NCI-H226 (cell line): ENCODE results near the gene MRPL51.
A peak's percentile ranks its signal among the peaks of the same experiment; 100 is the strongest.
"Not testable (repeated sequence)": the region's sequence is repeated elsewhere in the genome, so short reads cannot be mapped to it uniquely, and the experiment has no call there.

Experiments used
- DNase-seq: peaks from one replicate; pipeline ENCODE4 v3.0.0-alpha.2; 2015

The MRPL51 gene

DNA sequence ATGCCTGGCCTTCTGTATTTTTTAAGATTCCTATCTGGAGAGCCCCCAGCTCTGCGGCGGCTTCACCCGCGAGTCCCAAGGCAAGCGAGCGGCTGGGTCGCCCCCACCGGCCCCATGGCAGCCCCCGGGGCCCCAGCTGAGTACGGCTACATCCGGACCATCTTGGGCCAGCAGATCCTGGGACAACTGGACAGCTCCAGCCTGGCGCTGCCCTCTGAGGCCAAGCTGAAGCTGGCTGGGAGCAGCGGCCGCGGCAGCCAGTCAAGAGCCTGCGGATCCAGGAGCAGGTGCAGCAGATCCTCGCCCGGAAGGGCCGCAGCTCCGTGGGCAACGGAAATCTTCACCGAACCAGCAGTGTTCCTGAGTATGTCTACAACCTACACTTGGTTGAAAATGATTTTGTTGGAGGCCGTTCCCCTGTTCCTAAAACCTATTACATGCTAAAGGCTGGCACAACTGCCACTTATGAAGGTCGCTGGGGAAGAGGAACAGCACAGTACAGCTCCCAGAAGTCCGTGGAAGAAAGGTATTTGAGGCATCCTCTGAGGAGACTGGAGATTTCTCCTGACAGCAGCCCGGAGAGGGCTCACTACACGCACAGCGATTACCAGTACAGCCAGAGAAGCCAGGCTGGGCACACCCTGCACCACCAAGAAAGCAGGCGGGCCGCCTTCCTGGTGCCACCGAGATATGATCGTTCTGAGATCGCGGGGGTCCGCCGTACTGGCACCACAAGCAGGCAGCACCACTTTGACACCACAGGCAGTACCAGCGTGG, 15.3 kb downstream of the MRPL51 start:
- DNase-seq: not testable (repeated sequence)

DNA sequence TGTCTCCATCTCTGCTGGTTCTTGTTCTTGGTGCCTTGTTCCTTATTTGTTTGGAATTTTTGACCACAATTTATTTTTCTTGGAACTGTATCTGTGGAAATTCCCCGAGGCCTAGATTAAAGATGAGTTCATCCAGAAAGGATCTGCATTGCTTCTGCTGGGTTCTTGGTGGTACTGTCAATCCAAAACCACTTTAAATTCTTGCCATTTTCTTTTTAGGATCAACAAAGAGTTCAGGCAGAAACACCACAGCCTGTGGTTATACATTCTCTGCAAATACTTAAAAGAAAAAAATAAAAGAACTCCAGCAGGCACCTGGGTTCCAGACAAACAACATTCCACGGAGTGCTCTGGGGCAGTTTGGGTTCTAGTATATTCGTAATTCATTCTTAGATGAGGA, 16.6 kb downstream of the MRPL51 start:
- DNase-seq: peak; percentile 88

DNA sequence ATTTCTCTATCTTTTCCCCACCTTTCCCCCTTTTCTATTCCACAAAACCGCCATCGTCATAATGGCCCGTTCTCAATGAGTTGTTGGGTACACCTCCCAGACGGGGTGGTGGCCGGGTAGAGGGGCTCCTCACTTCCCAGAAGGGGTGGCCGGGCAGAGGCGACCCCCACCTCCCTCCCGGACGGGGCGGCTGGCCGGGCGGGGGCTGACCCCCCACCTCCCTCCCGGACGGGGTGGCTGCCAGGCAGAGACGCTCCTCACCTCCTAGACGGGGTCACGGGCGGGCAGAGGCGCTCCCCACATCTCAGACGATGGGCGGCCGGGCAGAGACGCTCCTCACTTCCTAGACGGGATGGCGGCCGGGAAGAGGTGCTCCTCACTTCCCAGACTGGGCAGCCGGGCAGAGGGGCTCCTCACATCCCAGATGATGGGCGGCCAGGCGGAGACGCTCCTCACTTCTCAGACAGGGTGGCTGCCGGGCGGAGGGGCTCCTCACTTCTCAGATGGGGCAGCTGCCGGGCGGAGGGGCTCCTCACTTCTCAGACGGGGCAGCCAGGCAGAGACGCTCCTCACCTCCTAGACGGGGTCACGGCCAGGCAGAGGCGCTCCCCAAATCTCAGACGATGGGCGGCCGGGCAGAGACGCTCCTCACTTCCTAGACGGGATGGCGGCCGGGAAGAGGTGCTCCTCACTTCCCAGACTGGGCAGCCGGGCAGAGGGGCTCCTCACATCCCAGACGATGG, 17.7 kb downstream of the MRPL51 start:
- not testable (repeated sequence) for DNase-seq

DNA sequence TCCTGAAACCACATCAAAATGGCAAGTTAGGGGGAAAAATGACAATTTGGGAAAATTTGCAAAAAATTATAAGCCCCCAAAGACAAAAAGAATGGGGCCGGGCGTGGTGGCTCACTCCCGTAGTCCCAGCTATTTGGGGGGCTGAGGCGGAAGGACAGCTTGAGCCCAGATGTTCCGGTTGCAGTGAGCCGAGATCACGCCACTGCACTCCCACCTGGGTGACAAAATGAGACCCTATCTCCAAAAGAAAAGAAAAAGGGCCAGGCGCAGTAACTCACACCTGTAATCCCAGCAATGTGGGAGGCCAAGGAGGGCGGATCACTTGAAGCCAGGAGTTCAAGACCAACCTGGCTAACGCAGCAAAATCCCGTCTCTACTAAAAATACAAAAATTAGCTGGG, 20.6 kb downstream of the MRPL51 start:
- DNase-seq: no peak

DNA sequence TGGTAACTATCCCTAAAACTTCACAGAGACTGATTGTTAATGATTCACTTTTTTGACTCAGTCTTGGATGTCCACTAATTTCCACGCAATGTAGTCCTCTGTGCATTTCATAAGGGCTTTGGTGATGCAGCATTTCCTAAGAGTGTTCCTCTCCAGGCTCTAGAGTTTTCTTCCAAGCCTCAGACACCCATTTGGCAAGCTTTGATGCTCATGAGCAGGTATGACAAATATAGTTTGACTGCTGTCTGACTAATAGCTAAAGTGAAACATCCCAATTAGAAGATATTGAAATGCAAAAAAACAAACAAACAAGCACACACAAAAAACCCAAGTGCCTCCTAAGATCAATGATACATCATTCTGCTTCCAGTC, 21.1 kb downstream of the MRPL51 start:
- peak; percentile 21 for DNase-seq

DNA sequence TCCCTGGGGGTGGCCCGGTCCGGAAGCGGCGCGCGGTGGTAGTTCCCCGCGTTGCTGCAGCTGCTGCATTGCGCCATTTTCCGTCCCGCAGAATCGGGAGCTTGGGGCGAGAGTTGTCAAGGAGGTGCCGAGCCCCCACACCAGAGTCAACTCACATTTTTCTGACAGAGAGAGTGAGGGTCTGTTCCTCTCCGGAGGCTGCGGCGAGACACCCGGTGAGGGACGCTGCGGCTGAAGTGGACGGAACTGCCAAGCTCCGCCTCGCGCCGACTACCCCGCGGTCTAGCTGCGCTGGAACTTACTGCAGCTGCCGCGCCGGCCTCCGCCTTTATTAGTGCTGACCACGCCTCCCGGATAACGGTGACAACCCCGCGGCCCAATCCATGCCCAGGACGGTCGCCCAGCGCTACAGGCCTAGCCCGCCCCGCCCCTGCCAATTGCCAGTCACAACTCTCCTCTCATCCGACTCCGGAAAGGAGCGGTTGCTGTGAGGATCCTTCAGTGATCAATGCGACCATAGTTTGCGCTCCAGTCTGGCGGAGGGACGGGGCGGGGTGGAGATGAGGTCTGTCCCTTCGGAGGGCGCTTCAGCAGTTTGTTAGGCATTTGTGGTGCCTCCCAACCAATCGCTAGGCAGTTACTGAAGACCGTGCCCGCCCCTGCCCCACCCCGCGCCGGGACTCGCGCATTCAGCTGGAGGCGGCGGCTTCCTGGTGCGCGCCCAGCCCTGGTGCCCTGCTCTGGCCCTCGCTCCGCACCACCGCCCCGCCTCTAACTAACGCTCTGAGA, 22.5 kb downstream of the MRPL51 start, which contains the start of gene VAMP1:
VAMP1 (minus strand) TSS at position 303 of the 789 bp plus-strand sequence; CDS start at position 157, 146 bp downstream.
- DNase-seq: peak; percentile 95

DNA sequence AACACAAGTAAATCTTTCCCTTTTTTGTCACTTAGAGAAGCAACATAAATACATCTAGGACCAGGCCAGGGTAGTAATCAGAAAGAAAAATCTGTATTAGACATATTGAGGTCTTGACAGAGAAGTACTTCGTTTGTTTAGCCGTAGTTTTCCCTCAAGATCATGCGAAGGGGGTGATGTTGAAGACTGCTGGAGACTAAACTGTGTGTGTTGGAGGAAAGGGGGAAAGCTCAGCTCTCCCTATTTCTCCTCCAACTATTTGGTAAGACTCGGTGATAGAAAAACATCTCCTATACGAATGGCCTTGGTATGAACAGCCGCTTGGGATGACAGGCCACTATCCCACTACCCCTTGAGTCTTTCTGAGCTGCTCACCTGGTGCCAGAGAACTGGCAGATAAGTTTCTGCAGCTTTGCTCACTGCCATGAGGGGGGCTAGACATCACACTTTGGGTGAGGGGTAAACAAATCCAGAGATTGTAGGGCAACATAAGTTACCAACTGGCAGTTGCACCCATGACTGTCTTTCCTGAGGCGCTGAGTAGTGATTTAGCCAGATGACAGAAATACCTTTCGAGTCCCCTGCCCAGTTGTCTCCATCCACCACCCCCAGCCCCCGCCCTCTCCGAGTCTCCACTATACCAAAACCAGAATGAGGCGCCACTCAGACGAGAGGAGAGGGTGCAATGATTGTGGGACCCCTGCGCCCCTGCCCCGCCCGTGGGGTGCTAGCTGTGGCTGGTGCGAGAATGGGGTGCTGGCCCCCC, 23.3 kb downstream of the MRPL51 start:
- DNase-seq: no peak

DNA sequence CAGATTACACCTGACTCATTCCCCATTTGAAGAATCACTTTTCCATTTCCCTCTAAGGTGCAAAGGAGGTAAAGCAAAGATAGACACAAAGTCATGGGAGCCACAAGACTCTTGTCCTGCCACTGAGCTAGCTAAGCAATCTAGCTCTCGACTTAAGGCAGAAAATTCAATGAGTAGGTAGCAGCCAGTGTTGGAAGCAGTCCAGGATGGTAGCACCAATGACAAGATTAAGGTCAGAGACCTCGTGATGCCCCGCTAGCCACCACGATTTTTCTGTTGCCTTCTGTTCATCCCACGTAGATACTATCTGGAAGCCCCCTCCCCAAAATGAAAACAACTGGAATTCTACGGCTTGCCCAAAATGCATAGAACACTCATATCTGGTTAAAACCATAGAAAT, 24.0 kb downstream of the MRPL51 start:
- DNase-seq: no peak

DNA sequence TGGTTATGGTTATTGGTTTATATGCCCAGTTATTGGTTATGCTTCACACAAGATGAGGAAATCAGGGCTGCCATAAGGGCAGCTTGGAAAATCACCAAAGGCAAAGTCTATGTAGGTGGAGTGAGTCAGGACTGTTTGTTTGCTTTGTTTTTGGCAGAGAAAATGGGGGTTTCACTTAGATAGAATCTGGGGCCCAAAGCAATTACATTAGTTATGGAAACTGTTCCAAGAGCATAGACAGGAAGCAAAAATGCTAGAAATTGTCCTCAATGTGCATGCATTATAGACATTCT, 24.8 kb downstream of the MRPL51 start:
- DNase-seq: no peak

DNA sequence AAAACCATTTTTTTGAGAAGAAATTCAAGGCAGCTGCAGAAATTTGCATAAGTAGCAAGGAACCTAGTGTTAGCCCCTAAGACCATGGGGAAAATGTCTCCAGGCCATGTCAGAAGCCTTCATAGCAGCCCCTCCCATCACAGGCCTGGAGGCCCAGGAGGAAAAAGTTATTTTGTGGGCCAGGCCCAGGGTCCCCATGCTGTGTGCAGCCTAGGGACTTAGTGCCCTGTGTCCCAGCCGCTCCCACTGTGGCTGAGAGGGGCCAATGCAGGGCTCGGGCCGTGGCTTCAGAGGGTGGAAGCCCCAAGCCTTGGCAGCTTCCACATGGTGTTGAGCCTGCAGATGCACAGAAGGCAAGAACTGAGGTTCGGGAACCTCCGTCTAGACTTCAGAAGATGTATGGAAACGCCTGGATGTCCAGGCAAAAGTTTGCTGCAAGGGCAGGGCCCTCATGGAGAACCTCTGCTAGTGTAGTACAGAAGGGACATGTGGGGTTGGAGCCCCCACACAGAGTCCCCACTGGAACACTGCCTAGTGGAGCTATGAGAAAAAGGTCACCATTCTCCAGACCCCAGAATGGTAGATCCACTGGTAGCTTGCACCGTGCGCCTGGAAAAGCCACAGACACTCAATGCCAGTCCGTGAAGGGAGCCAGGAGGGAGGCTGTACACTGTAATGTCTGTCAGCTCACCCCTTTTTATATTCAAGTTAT, 25.3 kb downstream of the MRPL51 start:
- DNase-seq: not testable (repeated sequence)

DNA sequence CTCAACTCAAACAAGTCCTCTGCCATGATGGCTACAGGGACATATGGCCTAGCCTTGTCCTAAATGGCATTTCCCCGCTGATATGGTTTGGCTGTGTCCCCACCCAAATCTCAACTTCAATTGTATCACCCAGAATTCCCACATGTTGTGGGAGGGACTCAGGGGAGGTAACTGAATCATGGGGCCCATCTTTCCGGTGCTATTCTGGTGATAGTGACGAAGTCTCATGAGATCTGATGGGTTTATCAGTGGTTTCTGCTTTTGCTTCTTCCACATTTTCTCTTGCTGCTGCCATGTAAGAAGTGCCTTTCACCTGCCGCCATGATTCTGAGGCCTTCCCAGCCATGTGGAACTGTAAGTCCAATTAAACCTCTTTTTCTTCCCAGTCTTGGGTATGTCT, 26.3 kb downstream of the MRPL51 start:
- DNase-seq: not testable (repeated sequence)

DNA sequence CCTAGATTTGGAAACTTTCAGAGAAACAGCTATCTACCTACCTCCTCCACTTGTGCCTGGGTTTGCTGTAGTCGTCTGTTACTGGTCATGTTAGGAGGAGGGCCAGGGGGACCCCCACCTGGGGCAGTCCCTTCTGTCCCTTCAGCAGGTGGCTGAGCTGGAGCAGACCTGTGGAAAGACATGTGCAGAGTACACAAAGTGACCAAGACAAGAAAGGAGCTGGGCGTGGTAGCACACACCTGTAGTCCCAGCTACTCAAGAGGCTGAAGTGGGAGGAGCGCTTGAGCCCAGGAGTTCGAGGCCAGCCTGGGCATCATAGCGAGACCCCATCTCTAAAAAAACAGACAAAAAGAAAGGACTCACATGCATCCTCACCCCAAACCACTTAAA, 26.9 kb downstream of the MRPL51 start:
- no peak for DNase-seq

DNA sequence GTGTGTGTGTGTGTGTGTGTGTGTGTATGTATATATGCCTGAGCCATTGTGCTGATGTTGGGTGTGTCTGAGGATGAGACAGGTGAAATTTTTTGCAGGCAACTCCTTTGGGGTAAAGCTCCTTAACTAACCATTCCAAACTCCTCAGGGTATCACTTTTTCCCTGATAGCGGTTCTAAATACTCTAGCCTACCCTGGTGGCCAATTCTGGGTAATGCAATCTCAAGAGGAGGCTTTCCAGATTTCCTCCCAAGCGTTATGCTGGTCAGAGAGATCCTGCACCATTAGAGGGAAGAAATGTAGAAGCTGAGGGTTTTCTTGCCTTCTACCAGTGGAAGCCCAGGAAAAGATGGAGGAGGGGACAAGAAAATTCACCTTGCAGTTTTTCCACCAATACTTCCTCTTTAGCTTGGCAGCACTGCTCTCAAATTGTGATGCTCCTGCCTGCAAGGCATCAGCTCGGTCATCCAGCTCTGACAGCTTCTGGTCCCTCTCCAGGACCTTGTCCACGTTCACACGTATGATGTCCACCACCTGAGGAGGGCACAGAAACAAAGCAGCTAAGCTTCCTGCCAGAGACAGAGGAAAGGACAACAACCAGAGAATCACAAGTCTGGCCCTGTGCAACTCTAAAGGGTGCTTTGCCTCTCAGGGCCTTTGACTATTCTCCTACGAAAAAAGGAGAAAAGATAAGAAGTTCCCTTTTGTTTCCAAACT, 27.4 kb downstream of the MRPL51 start:
- peak; percentile 34 for DNase-seq

DNA sequence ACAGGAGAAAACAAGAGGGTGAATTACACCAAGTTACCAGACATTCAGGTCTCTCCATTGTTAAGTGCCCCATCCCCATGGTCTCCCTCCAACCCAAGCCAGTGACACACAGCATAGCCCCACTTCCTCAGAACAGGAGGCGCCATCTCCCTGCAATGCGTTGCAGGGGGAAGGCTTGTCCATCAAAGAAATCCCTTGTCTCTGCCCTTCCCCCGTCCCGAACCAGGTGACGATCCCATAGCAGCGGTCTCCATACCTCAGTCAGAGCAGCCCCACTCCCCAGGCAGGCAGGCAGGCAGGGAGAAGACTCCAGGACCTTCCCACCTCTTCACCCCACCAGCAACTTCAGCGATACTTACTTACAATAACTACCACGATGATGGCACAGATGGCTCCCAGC, 28.5 kb downstream of the MRPL51 start:
- DNase-seq: no peak

DNA sequence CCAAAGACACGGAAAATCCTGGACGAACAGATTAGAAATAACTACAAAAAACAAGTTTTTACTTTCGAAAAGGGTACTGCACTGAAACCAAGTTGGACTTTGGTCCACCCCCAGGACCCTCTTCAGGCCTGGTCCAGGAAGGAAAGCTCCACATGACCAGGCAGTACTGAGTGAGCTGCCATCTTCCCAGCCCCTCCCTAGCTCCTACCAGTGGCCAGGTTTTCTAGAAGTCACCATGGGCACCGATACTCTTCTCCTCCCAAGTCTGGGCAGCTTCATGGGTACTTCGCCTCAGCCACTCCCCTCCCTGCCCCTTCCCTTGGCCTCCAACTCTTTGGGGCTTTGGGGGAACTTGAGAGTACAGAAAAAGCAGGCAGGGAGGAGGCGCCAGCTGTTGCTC, 29.2 kb downstream of the MRPL51 start:
- DNase-seq: no peak

DNA sequence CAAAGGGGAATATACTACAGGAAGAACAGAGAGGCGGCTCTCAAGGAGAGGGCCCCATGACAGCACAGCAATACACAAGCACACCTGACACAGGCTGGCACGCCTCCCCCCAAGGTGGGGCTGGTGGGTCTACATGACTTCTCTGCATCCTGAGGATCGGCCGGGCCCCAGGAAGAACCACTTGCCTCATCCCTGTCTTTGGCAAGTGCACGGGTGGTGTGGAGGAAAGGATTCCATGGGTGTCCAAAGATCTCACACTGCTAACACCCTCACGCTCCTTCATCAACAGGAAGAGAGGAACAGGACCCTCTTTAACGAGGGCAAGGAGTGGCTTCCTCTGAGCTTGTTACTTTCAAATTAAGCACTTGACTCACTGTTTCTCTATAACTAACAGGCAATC, 29.8 kb downstream of the MRPL51 start:
- DNase-seq: no peak

DNA sequence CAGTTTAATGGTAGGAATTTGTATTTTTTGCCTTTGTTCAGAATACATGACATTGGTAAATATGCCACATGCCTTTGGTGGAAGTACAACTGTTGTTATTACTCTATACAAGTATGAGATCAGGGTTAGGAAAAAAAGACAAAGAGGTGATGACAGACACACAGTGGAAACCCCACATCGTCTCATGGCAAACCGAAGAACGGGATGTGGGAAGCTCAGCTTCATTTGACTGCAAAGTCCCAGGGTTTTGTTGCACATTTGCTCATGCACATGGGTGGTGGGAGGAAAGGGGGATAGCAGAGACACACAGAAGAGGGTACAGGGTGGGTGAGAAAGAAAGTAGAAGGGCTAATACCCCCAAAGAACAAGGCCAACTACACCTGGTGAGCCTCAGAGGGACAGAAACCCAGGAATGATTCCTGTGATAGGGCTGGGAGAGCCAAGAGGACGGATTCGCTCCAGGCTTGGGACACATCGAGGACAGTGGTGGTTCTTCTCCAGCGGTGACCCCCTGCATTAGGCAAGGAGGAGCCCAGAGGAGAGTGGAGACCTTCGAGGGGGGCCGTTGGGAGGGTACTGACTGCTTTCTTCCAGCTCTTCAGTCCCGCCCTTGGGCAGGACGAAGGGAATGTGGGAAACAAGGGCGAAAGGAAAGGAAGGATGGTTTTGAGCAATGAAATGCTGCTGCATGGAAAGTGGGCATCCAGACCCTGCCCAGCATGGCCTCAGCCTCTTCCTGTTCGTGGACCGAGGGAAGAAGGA, 30.6 kb downstream of the MRPL51 start:
- DNase-seq: no peak

DNA sequence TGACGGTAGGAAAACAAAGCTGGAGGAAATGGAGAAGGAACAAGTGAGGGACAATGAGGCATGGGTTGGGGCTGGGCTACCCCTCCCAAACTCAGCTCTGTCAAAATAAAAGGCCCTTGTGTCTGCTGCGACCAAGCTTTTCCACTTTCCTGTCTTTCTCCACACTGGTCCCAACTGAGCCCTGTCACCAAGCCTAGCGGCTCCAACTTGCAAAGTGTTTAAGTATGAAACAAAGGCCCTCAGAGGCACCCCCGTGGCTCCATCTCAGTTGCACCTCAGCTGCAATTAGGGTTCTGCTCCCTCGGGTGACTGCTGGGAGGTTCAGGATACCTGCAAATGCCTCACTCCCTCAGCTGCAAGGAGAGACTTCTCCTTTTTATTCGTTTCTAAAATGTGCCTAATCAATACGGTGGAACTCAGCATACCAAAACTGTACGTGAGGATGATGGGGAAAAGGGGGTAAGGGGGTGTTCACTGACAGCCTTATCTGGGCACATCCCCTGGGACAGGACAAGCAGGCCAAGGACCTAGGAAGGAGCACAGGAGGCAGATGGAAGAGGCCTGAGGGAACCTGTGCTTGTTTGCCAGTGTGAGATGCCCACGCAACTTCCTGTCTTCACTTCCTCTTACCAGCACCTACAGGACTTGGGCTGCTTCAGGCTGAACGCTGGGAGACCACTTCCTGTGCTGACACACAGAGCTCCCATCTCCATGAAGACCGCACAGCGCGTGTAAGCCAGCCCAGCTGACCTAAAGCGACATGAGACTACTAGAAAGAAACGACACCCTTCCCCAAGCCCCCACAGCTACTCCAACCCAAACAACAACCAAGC, 31.4 kb downstream of the MRPL51 start:
- DNase-seq: no peak

DNA sequence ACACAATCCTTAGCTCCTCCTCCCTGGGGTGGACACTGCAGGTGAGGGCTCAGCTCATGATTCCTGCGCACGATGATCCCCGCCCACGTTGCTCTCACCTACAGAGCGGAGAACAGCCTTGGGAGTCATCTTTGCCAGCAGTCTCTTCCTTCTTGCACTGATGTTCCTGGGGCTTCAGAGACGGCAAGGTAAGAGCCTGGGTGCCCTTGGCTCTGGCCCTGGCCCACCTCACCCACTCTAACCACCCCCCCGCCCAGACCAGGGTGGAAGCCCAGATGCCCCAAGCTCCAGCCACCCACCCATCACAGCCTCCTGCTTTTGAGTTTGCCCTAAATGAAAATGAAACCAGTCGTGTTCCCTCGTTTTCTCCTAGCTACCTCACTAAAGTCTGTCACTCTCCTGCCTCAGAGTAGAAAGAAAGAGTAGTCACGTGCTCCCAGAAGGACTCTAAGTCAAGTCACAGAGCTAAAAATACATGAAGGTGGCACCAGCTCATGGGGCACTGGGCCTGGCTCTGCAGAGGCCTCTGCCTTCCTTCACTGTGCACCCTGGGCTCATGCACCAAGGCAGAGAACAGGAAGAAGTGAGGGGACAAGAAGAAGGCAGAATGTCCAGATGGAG, 32.2 kb downstream of the MRPL51 start:
- no peak for DNase-seq

DNA sequence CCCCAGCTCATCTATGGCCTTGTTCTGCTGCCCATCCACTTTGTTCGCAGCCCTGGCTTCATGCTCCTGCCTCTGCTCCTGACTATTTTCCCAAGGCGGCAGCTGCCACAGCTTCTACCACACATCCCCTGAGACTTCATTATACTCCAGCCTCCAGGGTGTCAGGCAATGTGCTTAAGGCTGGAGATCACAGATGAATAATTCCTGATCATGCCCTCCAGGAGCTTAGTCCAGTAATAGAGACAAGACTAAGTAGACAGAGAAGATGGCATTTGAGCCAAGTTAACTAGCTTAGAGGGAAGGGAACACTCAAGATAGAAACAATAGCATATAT, 34.1 kb downstream of the MRPL51 start:
- DNase-seq: no peak
